ENCODE measurements around the gene SRPRB. TPM values are rescaled to one million over a fixed set of nuclear protein-coding genes. Genes with fewer than 3 reads are reported as not detected.

The SRPRB gene
- total and polyA plus RNA-seq, 9 of the 15 experiments (the other 6 are each of a cell fraction or from before 2014, with no cell fraction given): 29.5 to 66.0 (median 41.4) TPM

- TF ChIP-seq PCBP1 (IDR thresholded peaks at IDR 0.05; ENCODE audit: low read depth, low read length, poor library complexity, severe bottlenecking) (no peak), HNRNPH1 (optimal IDR thresholded peaks at IDR 0.05; ENCODE audit: low read depth, low read length) (no peak), IRF9 (tag; IDR thresholded peaks at IDR 0.05) (no peak), CHD1 (IDR thresholded peaks at IDR 0.05; ENCODE audit: low read length) (no peak), MEF2D (tag; conservative IDR thresholded peaks at IDR 0.05; ENCODE audit: low read depth) (no peak; the same call in 1 of the 2 replicates), SIN3A (IDR thresholded peaks at IDR 0.05; ENCODE audit: borderline replicate concordance in 2 of 2, control insufficient read depth in 1 of 2, low read depth in 2 of 2, low read length in 2 of 2) (no peak), ZBTB1 (CRISPR knock-in tag; IDR thresholded peaks at IDR 0.05; ENCODE audit: borderline replicate concordance, low read depth) (no peak), TARDBP (IDR thresholded peaks at IDR 0.05) (no peak), CREM (IDR thresholded peaks at IDR 0.05; ENCODE audit: low read depth) (peak; percentile 53; the same call in 1 of the 2 replicates), NR2C2 (CRISPR knock-in tag; IDR thresholded peaks at IDR 0.05) (no peak), NR2C2 (tag; IDR thresholded peaks at IDR 0.05) (peak; percentile 68; the same call in 1 of the 2 replicates), DPF2 (IDR thresholded peaks at IDR 0.05) (peak; percentile 97), CHCHD3 (CRISPR knock-in tag; IDR thresholded peaks at IDR 0.05) (no peak), HINFP (tag; conservative IDR thresholded peaks at IDR 0.05; ENCODE audit: low read depth) (no peak), ZNF41 (CRISPR knock-in tag; conservative IDR thresholded peaks at IDR 0.05) (no peak), RBM22 (IDR thresholded peaks at IDR 0.05; ENCODE audit: low read depth, low read length, poor library complexity, severe bottlenecking) (no peak), PKNOX1 (IDR thresholded peaks at IDR 0.05) (peak; percentile 89), ZC3H8 (IDR thresholded peaks at IDR 0.05) (no peak), RBM34 (IDR thresholded peaks at IDR 0.05; ENCODE audit: borderline replicate concordance, insufficient read depth, low read length) (no peak), BRCA1 (IDR thresholded peaks at IDR 0.05) (no peak), BRCA1 (CRISPR knock-in tag; IDR thresholded peaks at IDR 0.05) (no peak), HIVEP1 (CRISPR knock-in tag; IDR thresholded peaks at IDR 0.05) (no peak), FOXP4 (CRISPR knock-in tag; IDR thresholded peaks at IDR 0.05; ENCODE audit: borderline replicate concordance) (no peak)
Observed at GRCh38 chr3:133851266-133851906, 45.8 kb downstream of the SRPRB start (continued).
